GM18517 (cell line): ENCODE data around the gene SMIM7.
"Not testable (repeated sequence)": the region's sequence is repeated elsewhere in the genome, so short reads cannot be mapped to it uniquely, and the experiment has no call there.

ENCODE experiments used
- ATAC-seq: cut with Tn5 transposase; IDR thresholded peaks from one replicate; pipeline ENCODE4 v1.9.1; 2021; ENCODE audit warnings: mild to moderate bottlenecking, moderate library complexity; ENCODE audit not compliant: unreplicated experiment

The SMIM7 gene

DNA sequence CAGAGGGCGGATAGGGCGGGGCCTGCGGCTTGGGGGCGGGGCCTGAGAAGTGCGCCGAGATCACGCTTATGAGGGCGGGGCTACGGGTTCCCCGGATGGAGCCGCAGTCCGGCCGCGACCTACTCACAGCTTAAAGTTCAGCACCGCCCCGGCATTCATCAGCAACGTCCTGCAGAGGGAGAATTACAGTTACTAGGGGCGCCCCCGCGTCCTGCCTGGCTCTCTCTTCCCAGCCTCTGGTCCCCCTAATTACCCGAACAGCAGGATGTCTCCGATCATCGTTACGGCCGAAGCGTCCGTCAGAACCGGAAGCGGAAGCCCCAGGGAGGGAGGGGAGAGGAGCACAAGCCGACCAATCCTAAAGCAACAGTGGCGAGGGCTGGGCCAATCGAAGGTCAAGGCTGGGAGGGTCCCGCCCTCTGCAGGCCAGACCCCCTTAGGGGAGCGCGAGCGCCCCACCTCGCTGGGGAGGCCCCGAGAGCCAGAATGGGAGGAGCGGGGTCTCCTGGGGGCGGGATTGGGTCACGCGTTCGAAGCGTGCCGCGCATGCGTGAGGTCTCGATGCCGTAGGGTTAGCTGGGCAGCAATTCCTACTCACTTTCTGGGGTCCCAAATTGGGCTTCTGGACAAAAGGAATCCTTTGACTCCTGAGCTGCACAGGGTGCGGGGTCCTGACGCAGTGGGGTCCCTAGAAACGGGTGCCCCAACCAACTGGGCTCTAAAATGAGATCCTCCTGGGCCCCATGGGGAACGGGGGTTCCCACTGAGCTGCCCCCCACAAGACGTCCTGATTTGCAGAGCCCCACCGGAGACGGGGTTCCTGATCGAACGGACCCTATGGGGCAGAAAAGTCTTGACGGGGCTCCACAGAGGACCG lies at the start of gene SMIM7:
TSS of gene SMIM7 (minus strand) at position 313 of the 877 bp plus-strand sequence. CDS start at position 279, 34 bp downstream.
- peak; percentile 85 for ATAC-seq

DNA sequence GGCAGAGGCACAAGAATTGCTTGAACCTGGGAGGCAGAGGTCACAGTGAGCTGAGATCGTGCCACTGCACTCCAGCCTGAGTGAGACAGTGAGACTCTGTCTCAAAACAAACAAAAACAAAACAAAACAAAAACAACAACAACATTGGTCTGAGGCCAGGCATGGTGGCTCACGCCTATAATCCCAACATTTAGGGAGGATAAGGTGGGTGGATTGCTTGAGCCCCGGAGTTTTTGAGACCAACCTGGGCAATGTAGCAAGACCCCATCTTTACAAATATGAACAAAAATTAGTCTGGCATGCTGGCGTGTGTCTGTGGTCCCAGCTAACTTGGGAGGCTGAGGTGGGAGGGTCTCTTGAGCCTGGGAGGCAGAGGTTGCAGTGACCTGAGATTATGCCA lies 43.7 kb upstream of the SMIM7 start:
- ATAC-seq: no peak

DNA sequence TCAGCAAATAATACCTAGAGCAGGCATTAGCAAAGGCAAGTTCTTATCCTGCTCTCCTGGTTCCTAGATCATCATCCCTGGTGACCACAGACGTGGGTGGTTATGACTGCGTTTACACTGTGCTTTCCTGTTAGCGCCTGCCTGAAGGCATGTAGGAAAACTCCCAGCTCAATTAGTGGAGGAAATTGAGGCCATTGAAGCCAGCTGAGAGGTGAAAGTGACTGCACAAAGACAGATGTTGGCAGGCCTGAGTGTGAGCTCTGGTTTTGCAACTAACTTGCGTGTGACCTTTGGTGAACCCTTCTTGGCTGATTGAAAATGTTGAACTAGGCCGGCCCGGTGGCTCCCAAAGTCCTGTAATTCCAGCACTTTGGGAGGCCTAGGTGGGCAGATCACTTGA lies 42.2 kb upstream of the SMIM7 start:
- no peak for ATAC-seq

DNA sequence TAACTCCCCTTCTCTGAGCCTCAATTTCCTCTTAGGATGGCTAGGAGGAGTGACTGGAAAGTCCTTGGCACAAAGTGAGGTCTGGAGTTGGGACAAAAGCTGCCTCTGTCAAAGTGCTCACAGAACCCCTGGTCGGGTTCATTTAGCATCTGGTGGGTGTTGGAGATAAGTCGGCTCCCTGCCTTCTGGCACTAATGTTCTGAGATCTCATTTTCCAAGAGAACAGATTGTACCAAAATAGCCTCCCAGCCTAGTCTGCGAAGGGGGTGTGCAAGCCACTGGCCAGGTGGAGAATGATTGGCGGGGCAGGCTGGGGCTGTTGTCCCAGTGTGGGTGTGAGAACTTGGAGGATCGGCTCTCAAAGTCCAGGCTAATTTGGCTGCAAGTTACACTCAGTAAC lies 39.0 kb upstream of the SMIM7 start:
- ATAC-seq: no peak

DNA sequence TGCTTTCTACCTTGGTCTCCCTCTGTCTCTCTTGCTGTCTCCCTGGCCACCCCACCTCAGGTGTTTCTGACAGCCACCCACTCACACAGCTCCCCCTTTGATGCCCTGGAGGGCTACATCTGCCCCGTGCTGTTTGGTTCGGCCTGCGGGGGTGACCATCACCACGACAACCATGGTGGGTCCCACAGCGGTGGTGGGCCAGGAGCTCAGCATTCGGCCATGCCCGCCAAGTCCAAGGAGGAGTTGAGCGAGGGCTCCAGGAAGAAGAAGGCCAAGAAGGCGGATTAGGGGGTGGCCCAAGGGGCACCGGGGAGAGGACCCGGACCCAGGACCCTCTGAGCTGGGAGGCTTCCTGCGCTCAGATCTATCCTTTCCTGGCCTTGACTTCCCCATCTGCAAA lies 28.1 kb upstream of the SMIM7 start:
- ATAC-seq: no peak

- ATAC-seq: no peak
Measured at GRCh38 chr19:16684216-16684615, 24.3 kb upstream of the SMIM7 start.

GRCh38 chr19:16682539-16682938 lies 22.6 kb upstream of the SMIM7 start:
- ATAC-seq: no peak

GRCh38 chr19:16679811-16680210 lies 19.9 kb upstream of the SMIM7 start:
- no peak for ATAC-seq

- ATAC-seq: no peak
Measured at GRCh38 chr19:16678498-16678897, 18.6 kb upstream of the SMIM7 start.

- ATAC-seq: no peak
Measured at GRCh38 chr19:16677055-16677454, 17.1 kb upstream of the SMIM7 start.

DNA sequence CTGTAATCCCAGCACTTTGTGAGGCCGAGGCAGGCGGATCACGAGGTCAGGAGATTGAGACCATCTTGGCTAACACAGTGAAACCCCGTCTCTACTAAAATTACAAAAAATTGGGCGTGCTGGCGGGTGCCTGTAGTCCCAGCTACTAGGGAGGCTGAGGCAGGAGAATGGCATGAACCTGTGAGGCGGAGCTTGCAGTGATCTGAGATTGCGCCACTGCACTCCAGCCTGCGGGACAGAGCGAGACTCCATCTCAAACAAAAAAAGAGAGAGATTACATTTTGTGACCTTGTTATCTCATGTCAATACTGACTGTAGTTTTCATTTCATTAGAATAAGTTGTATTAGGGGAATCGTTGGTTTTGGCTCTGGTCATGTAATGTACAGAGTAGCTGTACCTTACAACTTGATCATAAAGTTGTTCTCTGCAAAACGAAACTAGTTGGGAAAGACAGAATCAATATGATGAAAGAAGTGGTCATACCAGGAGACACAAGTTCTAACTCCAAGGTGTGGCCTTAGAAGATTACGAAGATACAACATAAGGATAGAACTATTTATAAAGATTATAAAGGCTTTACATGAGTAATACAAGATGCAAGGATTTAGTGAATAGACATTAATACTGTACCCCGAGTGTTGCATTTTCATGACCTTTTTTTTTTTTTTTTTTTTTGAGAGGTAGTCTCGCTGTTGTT lies 16.3 kb upstream of the SMIM7 start:
- no peak for ATAC-seq

DNA sequence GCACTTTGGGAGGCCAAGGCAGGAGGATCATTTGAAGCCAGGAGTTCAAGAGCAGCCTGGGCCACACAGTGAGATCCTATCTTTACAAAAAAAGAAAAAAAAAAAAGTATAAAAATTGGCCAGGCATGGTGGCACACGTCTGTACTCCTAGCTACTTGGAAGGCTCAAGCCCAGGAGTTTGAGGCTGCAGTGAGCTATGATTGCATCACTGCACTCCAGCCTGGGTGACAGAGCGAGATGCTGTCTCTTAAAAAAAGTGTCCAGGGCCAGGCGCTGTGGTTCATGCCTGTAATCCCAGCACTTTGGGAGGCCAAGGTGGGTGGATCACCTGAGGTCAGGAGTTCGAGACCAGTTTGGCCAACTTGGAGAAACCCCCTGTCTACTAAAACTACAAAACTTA lies 13.9 kb upstream of the SMIM7 start:
- not testable (repeated sequence) for ATAC-seq

- ATAC-seq: no peak
Measured at GRCh38 chr19:16673231-16673630, 13.3 kb upstream of the SMIM7 start.

DNA sequence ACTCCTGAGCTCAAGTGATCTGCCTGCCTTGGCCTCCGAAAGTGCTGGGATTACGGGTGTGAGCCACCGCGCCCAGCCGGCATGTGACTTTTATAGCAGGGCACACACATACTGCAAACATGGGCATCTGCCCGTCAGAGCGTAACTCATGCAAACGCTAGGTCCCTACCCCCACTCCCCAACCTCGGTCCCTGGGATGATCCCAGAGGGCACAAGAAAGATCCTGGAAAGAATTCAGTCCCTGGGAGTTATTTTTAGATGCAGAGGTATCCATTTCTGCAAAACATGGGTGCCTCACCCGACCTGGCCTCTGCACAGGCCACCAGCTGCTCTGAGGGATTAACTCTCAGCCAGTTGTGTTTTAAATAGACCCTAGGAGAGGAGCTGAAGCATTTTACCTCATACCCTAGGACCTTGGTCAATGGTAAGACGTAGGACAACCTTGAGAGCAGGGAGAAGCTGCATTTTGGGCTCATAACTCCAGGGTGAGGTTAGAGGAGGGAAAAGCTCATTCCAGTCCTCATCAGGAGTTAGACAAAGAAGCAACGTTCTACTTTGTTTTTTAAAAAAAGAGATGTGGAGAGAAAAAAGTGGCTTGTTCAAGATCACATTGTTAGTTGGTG lies 11.8 kb upstream of the SMIM7 start:
- ATAC-seq: no peak

DNA sequence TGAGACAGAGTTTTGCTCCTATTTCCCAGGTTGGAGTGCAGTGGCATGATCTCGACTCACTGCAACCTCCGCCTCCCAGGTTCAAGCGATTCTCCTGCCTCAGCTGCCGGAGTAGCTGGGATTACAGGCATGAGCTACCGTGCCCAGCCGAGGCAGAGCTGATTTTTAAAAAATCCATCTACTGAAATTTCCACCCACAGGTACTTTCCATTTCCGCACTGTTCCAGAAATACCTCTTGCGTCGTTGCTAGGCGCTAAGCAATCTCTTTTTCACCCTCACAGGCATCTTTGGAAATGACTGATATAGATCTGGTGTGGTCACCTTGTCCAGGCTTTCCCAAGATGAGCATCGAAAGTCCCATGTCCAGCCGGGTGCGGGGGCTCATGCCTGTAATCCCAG lies 10.3 kb upstream of the SMIM7 start:
- ATAC-seq: no peak

DNA sequence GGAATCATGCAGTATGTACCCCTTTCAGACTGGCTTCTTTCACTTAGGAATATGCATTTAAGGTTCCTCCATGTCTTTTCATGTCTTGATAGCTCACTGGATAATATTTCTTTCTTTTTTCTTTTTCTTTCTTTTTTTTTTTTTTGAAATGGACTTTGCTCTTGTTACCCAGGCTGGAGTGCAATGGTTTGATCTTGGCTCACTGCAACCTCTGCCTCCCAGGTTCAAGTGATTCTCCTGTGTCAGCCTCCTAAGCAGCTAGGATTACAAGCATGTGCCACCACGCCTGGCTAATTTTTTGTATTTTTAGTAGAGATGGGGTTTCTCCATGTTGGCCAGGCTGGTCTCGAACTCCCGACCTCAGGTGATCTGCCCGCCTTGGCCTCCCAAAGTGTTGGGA lies 8.8 kb upstream of the SMIM7 start:
- ATAC-seq: not testable (repeated sequence)

DNA sequence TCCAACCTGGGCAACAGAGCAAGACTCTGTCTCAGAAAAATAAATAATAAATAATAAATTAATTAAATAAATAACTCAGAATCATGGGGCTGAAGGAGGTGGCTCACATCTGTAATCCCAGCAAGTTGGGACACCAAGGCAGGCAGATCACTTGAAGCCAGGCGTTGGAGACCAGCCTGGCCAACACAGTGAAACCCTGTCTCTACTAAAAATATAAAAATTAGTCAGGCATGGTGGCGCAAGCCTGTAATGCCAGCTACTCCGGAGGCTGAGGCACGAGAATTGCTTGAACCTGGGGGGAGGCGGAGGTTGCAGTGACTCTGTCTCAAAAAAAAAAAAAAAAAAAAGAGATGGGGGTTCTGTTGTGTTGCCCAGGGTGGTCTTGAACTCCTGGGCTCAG lies 8.2 kb upstream of the SMIM7 start:
- no peak for ATAC-seq

DNA sequence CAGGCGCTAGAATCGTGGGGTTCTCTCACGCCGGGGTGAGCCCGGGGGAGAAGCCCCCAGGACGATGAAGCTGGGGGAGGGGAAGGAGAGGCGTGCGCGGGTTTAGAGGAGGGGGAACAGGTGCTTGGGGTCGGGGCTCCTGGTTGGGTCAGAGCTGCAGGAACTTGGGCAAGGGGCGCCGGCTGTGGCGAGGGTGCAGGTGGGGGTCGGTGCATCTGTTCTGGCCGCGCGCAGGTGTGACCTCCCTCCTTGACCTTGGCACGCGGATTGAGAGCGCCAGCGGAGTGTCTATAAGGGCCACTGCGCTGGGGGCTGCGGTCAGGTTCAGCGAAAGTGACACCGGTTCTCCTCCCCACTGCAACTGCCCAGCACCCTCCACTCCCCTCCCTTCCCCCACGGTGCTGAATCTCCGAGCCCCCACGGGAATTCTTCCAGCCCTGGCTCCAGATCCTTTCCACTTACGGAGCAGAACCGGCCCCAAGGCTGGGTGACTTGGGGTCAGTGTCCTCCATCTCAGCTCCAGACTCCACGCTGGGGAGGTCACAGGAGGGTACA lies 1.6 kb upstream of the SMIM7 start:
- ATAC-seq: no peak

- ATAC-seq: peak; percentile 8
Measured at GRCh38 chr19:16660763-16661479, 977 bp upstream of the SMIM7 start, which contains the start of gene TMEM38A. Gene TMEM38A, plus strand, starts transcription at chr19:16661139. Its CDS starts 79 bp downstream, at chr19:16661218.

GRCh38 chr19:16659464-16659831 lies 496 bp downstream of the SMIM7 start:
- no peak for ATAC-seq

DNA sequence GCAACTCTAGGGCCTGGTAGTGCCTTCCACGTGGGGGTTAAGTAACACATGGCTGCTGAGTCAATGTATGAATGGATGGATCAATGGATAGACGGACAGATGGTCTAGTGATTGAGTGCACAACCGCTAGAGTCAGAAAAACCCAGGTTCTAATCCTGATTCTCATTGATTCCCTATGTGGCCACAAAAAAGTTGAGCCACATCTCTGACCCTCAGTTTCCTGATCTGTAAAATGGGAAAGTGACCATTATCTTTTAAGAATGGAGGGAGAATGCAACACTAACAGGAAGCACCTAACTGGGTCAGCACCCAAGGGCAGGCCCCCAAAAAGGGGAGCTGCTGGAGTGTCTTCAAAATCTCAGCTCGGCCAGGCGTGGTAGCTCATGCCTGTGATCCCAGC lies 2.6 kb downstream of the SMIM7 start:
- ATAC-seq: no peak
